Mucosa of stomach (tissue), 1 donor: ENCODE data around the gene ASRGL1.

ENCODE experiments used
- H3K27me3 ChIP-seq: one replicate; pipeline ENCODE4 v1.7.0; 2013; ENCODE audit warnings: mild to moderate bottlenecking, low read length; ENCODE audit not compliant: control insufficient read depth, insufficient read depth
- H3K36me3 ChIP-seq: one replicate; pipeline ENCODE4 v1.7.0; 2013; ENCODE audit warnings: low read length; ENCODE audit not compliant: control insufficient read depth, insufficient read depth
- H3K4me1 ChIP-seq: one replicate; pipeline ENCODE4 v1.7.0; 2013; ENCODE audit warnings: mild to moderate bottlenecking, low read length; ENCODE audit not compliant: control insufficient read depth, insufficient read depth
- H3K4me3 ChIP-seq: one replicate; pipeline ENCODE4 v1.7.0; 2013; ENCODE audit warnings: low read length
- H3K9ac ChIP-seq: one replicate; pipeline ENCODE4 v1.7.0; 2013; ENCODE audit warnings: mild to moderate bottlenecking, low read length, moderate library complexity
- H3K9me3 ChIP-seq: one replicate; pipeline ENCODE4 v1.7.0; 2013; ENCODE audit warnings: mild to moderate bottlenecking, low read length, moderate library complexity; ENCODE audit not compliant: control insufficient read depth
- donor health status: Pancreatic carcinoma.

The ASRGL1 gene

DNA sequence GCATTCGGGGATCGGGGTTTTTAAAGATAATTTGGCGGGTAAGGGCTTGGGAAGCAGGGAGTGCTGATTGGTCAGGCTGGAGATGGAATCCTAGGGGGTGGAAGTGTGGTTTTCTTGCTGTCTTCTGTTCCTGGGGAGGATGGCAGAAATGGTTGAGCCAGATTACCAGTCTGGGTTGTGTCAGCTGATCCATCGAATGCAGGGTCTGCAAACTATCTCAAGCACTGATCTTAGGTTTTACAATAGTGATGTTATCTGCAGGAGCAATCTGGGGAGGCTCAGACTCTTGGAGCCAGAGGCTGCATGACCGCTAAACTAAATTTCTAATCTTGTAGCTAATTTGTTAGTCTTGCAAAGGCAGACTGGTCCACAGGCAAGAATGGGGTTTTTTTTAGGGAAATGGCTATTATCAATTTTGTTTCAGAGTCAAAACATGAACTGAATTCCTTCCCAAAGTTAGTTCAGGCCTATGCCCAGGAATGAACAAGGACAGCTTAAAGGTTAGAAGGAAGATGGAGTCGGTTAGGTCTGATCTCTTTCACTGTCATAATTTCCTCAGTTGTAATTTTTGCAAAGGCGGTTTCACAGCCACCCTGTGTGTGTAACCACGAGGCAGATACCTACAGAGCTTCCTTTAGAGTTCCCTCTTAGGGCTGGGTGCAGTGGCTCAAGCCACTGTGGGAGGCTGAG is 91.8 kb downstream of the ASRGL1 start:
- Histone ChIP-seq H3K9me3 (no peaks in the 10 kb centered on the region), H3K36me3 (no peaks in the 10 kb centered on the region), H3K27me3 (no peaks in the 10 kb centered on the region), H3K9ac (no peak overlapping the region), H3K4me1 (peaks cover 35% of the 10 kb centered on the region), H3K4me3 (no peak overlapping the region)

DNA sequence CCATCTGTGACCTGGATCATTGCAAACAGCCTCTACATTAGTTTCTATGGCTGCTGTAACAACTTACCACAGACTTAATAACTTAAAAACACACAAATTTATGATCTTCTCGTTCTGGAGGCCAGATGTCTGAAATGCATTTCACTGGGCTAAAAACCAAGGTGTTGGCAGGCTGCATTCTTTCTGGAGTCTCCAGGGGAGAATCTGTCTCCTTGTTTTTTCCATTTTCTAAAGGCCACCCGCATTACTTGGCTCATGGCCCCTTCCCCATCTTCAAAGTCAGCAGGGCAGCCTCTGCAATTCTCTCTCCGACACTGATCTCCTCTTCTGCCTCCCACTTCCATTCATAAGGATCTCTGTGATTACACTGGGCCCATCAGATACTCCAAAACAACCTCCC is 93.2 kb downstream of the ASRGL1 start:
- Histone ChIP-seq H3K36me3 (no peaks in the 10 kb centered on the region), H3K4me3 (no peak overlapping the region), H3K9me3 (no peaks in the 10 kb centered on the region), H3K9ac (no peak overlapping the region), H3K4me1 (peaks cover 34% of the 10 kb centered on the region), H3K27me3 (no peaks in the 10 kb centered on the region)

DNA sequence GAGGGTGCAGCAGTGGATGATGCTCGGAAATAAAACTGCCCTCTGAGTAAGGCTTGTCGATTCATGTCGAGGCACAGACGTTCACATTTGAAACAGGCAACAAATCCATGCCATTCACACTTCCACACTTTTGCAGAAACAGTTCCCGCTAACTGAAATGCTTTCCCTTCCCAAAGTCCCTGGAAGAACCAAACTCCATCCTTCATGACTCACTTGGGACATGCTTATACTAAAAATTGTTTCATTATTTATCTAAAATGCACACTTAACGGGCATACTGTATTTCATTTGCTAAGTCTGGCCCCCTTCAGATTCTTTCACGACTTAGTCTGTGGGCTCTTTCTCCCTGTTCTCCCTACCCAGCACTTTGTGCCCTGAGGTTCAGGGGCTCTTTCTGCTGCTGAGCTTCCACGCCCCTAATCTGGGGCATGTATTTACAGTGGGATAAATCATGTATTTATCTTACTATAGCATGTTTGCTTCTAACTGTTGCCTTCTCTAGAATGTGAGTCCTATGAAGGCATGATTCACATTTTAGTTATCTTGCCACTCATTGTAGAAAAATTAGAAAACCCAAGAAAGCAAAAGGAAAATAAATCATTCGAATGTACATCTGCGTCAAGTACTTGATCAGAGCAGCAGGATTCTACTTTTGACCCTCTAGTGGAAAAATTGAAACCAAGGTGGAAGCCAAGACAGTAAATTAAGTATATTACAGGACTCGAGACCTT is 94.1 kb downstream of the ASRGL1 start:
- Histone ChIP-seq H3K4me1 (peaks cover 34% of the 10 kb centered on the region), H3K36me3 (no peaks in the 10 kb centered on the region), H3K9me3 (no peaks in the 10 kb centered on the region), H3K9ac (no peak overlapping the region), H3K27me3 (no peaks in the 10 kb centered on the region), H3K4me3 (no peak overlapping the region)

DNA sequence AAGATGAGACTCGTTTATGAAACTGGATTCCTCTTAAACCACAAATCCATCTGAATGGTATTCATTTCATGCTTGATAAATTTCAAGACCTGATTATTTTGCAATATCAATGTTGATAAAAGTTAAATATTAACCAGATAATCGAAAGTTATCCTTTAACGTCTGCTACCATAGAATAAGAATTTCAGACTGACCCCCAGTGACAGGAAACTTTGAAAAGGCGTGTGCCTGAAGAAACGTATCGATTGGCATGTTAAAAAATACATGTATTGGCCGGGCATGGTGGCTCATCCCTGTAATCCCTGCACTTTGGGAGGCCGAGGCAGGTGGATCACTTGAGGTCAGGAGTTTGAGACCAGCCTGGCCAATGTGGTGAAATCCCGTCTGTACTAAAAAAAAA is 95.4 kb downstream of the ASRGL1 start:
- H3K4me1 ChIP-seq: peaks cover 34% of the 10 kb centered on the region
- no peaks in the 10 kb centered on the region for H3K9me3 ChIP-seq
- H3K27me3 ChIP-seq: no peaks in the 10 kb centered on the region
- no peak overlapping the region for H3K4me3 ChIP-seq
- no peak overlapping the region for H3K9ac ChIP-seq
- H3K36me3 ChIP-seq: no peaks in the 10 kb centered on the region

DNA sequence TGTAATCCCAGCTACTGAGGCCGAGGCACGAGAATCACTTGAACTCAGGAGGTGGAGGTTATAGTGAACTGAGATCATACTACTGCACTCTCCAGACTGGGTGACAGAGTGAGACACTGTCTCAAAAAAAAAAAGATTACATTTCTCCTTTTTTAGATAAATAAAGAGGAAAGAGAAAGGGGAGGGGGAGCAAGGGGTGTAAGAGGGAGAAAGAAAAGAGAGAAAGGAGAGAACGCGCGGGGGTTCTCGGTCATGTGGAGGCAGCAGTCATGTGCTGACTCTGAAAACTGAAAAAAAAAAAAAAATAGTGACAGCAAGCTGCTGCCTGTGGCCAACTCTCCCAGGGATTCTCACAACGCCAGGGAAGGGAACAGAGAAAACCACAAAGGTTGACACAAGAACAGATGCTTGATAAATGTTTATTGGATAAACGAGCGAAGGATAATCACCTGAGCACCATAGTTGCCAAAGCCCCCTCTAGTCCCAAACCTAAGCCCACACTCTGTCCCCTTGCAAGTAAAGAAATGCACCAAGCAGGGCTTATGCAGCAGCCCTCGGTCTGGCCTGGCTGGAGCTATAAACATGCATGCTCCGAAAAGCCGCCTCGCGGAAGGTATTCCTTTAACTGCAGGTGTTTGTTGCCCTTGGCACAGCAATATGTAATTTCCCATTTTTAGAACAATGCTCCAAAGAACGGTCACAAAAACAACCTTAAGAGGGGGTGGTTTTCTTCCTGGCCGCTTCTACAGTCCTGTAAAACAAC is 96.1 kb downstream of the ASRGL1 start:
- no peaks in the 10 kb centered on the region for H3K9me3 ChIP-seq
- no peak overlapping the region for H3K9ac ChIP-seq
- no peaks in the 10 kb centered on the region for H3K27me3 ChIP-seq
- no peak overlapping the region for H3K4me3 ChIP-seq
- peaks cover 34% of the 10 kb centered on the region for H3K4me1 ChIP-seq
- H3K36me3 ChIP-seq: no peaks in the 10 kb centered on the region

DNA sequence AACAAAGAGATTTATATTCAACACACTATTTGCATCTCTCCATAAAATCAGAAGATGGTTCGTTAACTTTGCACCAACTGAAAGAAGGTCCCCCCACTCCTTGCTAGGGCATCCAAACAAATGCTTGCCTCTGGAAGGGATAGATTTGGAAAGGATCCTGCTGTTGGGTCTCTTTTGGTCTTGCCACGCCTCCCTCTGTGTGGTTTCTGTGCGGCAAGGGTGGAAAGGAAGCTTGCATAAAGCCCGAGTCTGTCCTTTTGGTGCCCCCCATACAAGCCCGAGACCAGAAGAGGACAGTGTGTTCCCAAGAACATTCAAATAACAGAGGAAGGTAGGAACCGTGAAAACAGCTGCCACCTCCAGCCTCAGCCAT is 96.6 kb downstream of the ASRGL1 start:
- peaks cover 34% of the 10 kb centered on the region for H3K4me1 ChIP-seq
- no peaks in the 10 kb centered on the region for H3K27me3 ChIP-seq
- no peak overlapping the region for H3K9ac ChIP-seq
- H3K36me3 ChIP-seq: no peaks in the 10 kb centered on the region
- H3K9me3 ChIP-seq: no peaks in the 10 kb centered on the region
- H3K4me3 ChIP-seq: no peak overlapping the region

DNA sequence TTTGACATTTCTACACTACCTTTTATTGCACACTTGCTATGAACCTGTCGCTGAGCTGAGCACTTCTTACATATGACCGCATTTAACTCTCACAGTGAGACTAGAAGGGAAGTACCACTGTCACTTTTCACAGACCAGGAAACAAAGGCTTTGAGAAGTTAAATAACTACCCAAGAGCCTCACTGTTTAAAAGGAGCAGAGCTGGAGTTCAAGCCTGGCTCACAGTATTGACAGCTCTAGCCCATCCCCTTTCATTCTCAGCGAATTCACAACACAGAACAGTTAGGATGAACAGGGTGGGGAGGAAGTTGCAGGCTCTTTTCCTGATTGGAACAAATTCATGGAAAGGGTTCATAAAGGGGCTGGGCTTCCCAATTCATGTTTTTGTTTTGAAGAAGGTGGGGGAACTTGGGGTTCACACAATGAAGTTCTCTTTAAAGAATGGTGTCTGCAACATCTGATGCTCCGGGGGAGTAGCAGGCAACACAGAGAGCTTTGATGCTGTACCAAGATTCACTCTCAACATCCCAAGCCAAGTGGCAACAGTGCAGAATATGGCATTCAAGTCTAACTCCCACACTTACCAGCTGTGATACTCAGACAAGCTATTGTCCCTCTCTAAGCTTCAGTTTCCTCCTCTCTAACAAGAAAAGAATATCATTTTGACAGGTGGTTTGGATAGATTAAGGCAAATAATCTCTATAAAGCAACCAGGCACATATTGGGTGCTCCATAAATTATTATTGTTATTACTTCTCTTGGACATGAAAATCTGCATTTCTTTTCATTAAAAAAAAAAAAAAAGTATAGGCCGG is 98.8 kb downstream of the ASRGL1 start:
- Histone ChIP-seq H3K4me3 (no peak overlapping the region), H3K9me3 (no peaks in the 10 kb centered on the region), H3K27me3 (no peaks in the 10 kb centered on the region), H3K4me1 (peaks cover 39% of the 10 kb centered on the region), H3K36me3 (no peaks in the 10 kb centered on the region), H3K9ac (no peak overlapping the region)

DNA sequence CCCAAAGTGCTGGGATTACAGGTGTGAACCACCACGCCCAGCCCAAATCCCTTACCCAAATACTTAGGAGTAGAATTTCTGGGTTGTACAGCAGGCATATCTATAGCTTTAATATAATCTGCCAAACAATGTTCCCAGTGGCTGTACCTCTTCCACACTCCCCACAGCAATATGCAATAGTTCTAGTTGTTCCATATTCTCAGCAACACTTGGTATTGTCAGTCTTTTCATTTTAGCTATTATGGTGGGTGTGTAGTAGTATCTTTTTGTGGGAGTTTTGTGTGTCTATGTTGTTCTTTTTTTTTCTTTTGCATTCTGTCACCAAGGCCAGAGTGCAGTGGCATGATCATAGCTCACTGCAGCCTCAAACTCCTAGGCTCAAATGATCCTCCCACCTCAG is 100.4 kb downstream of the ASRGL1 start:
- H3K4me3 ChIP-seq: no peak overlapping the region
- no peak overlapping the region for H3K9ac ChIP-seq
- peaks cover 28% of the 10 kb centered on the region for H3K4me1 ChIP-seq
- H3K27me3 ChIP-seq: no peaks in the 10 kb centered on the region
- no peaks in the 10 kb centered on the region for H3K36me3 ChIP-seq
- no peaks in the 10 kb centered on the region for H3K9me3 ChIP-seq

DNA sequence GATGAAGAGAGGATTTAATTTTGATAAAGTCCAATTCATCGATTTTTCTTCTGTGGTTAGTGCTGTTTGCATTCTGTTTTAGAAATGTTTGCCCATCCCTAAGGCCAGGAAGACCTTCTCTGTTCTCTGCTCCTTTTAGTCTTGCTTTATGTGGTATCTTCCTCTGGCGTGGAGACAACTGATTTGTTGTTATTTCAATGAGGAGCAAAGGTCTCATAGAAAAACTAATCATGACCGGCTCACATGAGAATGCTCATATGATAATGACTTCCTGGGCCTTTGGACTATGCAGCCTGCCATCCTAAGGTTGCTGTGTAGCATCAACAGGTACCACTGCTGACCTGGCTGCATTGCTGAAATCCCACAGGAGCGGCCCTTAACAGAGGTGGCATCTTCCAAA is 101.4 kb downstream of the ASRGL1 start:
- Histone ChIP-seq H3K9me3 (no peaks in the 10 kb centered on the region), H3K27me3 (no peaks in the 10 kb centered on the region), H3K4me3 (no peak overlapping the region), H3K36me3 (no peaks in the 10 kb centered on the region), H3K9ac (no peak overlapping the region), H3K4me1 (peaks cover 18% of the 10 kb centered on the region)

DNA sequence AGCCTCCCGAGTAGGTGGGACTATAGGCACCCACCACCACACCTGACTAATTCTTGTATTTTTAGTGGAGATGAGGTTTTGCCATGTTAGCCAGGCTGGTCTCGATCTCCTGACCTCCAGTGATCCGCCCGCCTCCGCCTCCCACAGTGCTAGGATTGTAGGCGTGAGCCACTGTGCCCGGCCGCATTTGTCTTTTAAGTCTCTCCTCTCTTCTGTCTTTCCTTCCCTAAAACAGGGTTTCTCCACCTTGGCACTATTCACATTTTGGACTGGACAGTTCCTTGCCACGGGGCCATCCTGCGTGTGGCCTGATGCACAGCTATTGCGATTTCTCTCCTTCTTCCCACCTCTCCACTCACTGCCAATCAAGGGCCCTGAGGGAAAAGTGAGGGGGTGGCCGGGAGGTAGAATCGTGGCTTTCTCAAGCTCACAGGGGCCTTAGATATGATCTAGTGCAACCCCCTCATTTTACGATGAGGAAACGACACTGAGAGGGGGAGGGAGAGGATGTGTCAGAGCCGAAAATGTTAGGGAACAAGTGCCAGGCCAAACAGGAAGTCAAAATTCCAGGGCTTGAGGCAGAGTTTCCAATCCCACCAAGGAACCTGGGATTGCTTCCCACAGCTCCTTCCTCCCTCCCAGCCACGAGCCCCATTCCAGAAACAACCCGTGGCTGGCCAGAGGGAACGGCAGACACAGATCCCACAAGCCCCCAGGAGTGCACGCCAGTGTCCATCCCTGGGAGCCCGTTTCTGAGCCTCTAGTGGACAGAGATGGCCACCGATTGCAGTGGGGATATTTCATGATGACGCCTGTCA is 102.7 kb downstream of the ASRGL1 start:
- no peak overlapping the region for H3K4me3 ChIP-seq
- no peak overlapping the region for H3K9ac ChIP-seq
- H3K36me3 ChIP-seq: no peaks in the 10 kb centered on the region
- no peaks in the 10 kb centered on the region for H3K9me3 ChIP-seq
- no peaks in the 10 kb centered on the region for H3K27me3 ChIP-seq
- peaks cover 23% of the 10 kb centered on the region for H3K4me1 ChIP-seq
